Sigmoid colon (tissue), 4 donors: ENCODE results near the gene SMC6.

ENCODE experiments used
- POLR2AphosphoS5 ChIP-seq, 4 donors: sonication (generic); formaldehyde crosslinking; IDR thresholded peaks; one replicate each; pipeline ENCODE4 v1.6.1; 2017; ENCODE audit warnings: antibody characterized with exemption in 4 of 4
- TF ChIP-seq, protein P1 (sequence below), 4 experiments: fragments of 450-650 bp in 3 of 4; fragments of 200-600 bp in 1 of 4; IDR thresholded peaks; one replicate each; pipeline ENCODE4 v1.5.1; 2016 to 2019; ENCODE audit warnings: antibody characterized with exemption in 4 of 4, mild to moderate bottlenecking in 3 of 4, moderate library complexity in 2 of 4

GRCh38 chr2:17643031-17643615 is 110.5 kb downstream of the SMC6 start:
- TF ChIP-seq, protein P1, sequence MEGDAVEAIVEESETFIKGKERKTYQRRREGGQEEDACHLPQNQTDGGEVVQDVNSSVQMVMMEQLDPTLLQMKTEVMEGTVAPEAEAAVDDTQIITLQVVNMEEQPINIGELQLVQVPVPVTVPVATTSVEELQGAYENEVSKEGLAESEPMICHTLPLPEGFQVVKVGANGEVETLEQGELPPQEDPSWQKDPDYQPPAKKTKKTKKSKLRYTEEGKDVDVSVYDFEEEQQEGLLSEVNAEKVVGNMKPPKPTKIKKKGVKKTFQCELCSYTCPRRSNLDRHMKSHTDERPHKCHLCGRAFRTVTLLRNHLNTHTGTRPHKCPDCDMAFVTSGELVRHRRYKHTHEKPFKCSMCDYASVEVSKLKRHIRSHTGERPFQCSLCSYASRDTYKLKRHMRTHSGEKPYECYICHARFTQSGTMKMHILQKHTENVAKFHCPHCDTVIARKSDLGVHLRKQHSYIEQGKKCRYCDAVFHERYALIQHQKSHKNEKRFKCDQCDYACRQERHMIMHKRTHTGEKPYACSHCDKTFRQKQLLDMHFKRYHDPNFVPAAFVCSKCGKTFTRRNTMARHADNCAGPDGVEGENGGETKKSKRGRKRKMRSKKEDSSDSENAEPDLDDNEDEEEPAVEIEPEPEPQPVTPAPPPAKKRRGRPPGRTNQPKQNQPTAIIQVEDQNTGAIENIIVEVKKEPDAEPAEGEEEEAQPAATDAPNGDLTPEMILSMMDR (IDR thresholded peaks at IDR 0.05) = no peak
- peak in 1 of 4 donors; percentile 66 for TF ChIP-seq POLR2AphosphoS5 (IDR thresholded peaks at IDR 0.05)
